HCT116 (cell line): ENCODE data around the gene NEUROD2. TPM values are rescaled to one million over a fixed set of nuclear protein-coding genes. Genes with fewer than 3 reads are reported as not detected.
A peak's percentile ranks its signal among the peaks of the same experiment; 100 is the strongest.

Source experiments
- ATAC-seq: fragments of 200-7000 bp; cut with Tn5 transposase; 2 replicates; pipeline ENCODE4 v1.9.1; 2020; ENCODE audit warnings: mild to moderate bottlenecking, moderate library complexity
- BruUV-seq: library from RNA; stranded (reverse); fragments of 400-500 nt; replicated peaks from 2 replicates; lab custom pipeline; 2021; lab: Mats Ljungman, UMichigan
- CTCF ChIA-PET: fragments of 300-600 bp; sonication (Branson Sonifier 250); formaldehyde crosslinking; loops from one replicate; lab custom pipeline; 2021; ENCODE audit warnings: antibody characterized with exemption; lab: Charles Lee
- POLR2A ChIA-PET: fragments of 300-600, 350-600 bp; sonication (Branson Sonifier 250); formaldehyde crosslinking; loops from one replicate; lab custom pipeline; 2021; ENCODE audit warnings: antibody characterized with exemption; lab: Charles Lee
- RAD21 ChIA-PET, 2 experiments: fragments of 300-600 bp; sonication (Branson Sonifier 250); formaldehyde crosslinking; loops; one replicate each; lab custom pipeline; 2023; ENCODE audit warnings: low total read pairs in 2 of 2; ENCODE audit not compliant: uncharacterized antibody in 2 of 2, unreplicated experiment in 2 of 2, low non-redundant PET in 1 of 2; lab: Charles Lee
- DNase-seq: peaks from one replicate; pipeline ENCODE4 v3.0.0-alpha.2; 2010; ENCODE audit warnings: low read depth, low spot score
- H2AFZ ChIP-seq: fragments of 200-600 bp; shearing (Covaris generic), sonication (generic); 2 replicates; pipeline ENCODE4 v1.6.1; 2017; ENCODE audit warnings: low read depth, mixed run types, mixed read lengths, antibody characterized with exemption, low read length; ENCODE audit not compliant: poor library complexity, severe bottlenecking
- H3K27ac ChIP-seq: 2 replicates; pipeline ENCODE4 v1.5.1; 2012; ENCODE audit warnings: low read depth, low read length
- H3K27me3 ChIP-seq: fragments of 200-600 bp; sonication (generic); 2 replicates; pipeline ENCODE4 v1.6.1; 2016; ENCODE audit warnings: mixed run types, low read length, mixed read lengths; ENCODE audit not compliant: insufficient read depth
- H3K36me3 ChIP-seq, 2 experiments: fragments of 200-500 bp in 1 of 2; fragments of 200-600 bp in 1 of 2; sonication (Bioruptor generic) in 1 of 2; sonication (generic) in 1 of 2; 2 replicates each; pipeline versions ENCODE4 v1.5.1 to v1.6.1; 2014 to 2016; ENCODE audit warnings: low read length in 2 of 2, inconsistent platforms in 1 of 2, mixed read lengths in 1 of 2, mixed run types in 1 of 2; ENCODE audit not compliant: insufficient read depth in 2 of 2, control insufficient read depth in 1 of 2
- H3K4me1 ChIP-seq, 2 experiments: fragments of 200-600 bp in 1 of 2; sonication (generic) in 1 of 2; 2 replicates each; pipeline versions ENCODE4 v1.5.1 to v1.6.1; 2012 to 2017; ENCODE audit warnings: low read length in 2 of 2, inconsistent platforms in 1 of 2, mild to moderate bottlenecking in 1 of 2, mixed read lengths in 1 of 2, mixed run types in 1 of 2, moderate library complexity in 1 of 2; ENCODE audit not compliant: insufficient read depth in 2 of 2, control insufficient read depth in 1 of 2
- H3K4me2 ChIP-seq: fragments of 200-600 bp; sonication (generic); 2 replicates; pipeline ENCODE4 v1.6.1; 2017; ENCODE audit warnings: mixed run types, low read length, mixed read lengths
- H3K4me3 ChIP-seq, 2 experiments: fragments of 200-600 bp in 1 of 2; sonication (generic) in 1 of 2; replicated peaks in 1 of 2; 2 replicates each; pipeline ENCODE4 v1.5.1; 2011 to 2016; ENCODE audit warnings: low read length in 2 of 2, control low read depth in 1 of 2, low read depth in 1 of 2, mild to moderate bottlenecking in 1 of 2, mixed read lengths in 1 of 2, mixed run types in 1 of 2
- H3K79me2 ChIP-seq: fragments of 200-600 bp; sonication (generic); 2 replicates; pipeline ENCODE4 v1.6.1; 2017; ENCODE audit warnings: mild to moderate bottlenecking, mixed run types, low read length, moderate library complexity, mixed read lengths; ENCODE audit not compliant: insufficient read depth
- H3K9ac ChIP-seq: fragments of 200-600 bp; sonication (generic); 2 replicates; pipeline ENCODE4 v1.6.1; 2016; ENCODE audit warnings: low read length, mixed read lengths
- H3K9me2 ChIP-seq: fragments of 200-600 bp; sonication (generic), shearing (Covaris generic); 2 replicates; pipeline ENCODE4 v1.6.1; 2017; ENCODE audit warnings: mixed run types, mild to moderate bottlenecking, moderate library complexity; ENCODE audit not compliant: insufficient read depth
- H3K9me3 ChIP-seq, 2 experiments: fragments of 200-500 bp in 1 of 2; fragments of 200-600 bp in 1 of 2; sonication (Bioruptor generic) in 1 of 2; sonication (generic) in 1 of 2; 2 replicates each; pipeline ENCODE4 v1.6.1; 2014 to 2017; ENCODE audit warnings: low read length in 2 of 2, mixed read lengths in 2 of 2, inconsistent platforms in 1 of 2, low read depth in 1 of 2, mild to moderate bottlenecking in 1 of 2, mixed run types in 1 of 2, moderate library complexity in 1 of 2; ENCODE audit not compliant: control insufficient read depth in 1 of 2, insufficient read depth in 1 of 2
- H4K20me1 ChIP-seq: fragments of 200-600 bp; sonication (generic), shearing (Covaris generic); 2 replicates; pipeline ENCODE4 v1.6.1; 2017; ENCODE audit warnings: mixed run types, mild to moderate bottlenecking, moderate library complexity; ENCODE audit not compliant: insufficient read depth
- ELF1 ChIP-seq: IDR thresholded peaks from 2 replicates; pipeline ENCODE4 v1.6.1; 2012; ENCODE audit warnings: low read depth, borderline replicate concordance
- MAX ChIP-seq: IDR thresholded peaks from 2 replicates; pipeline ENCODE4 v1.6.1; 2012
- REST ChIP-seq: IDR thresholded peaks from 2 replicates; pipeline ENCODE4 v1.6.1; 2012; ENCODE audit warnings: low read depth
- SP1 ChIP-seq: IDR thresholded peaks from 2 replicates; pipeline ENCODE4 v1.6.1; 2012; ENCODE audit warnings: low read depth
- TCF7L2 ChIP-seq: IDR thresholded peaks from 2 replicates; pipeline ENCODE4 v1.7.0; 2011; ENCODE audit warnings: borderline replicate concordance, inconsistent platforms; ENCODE audit not compliant: insufficient read depth, insufficient read length; ENCODE audit errors: extremely low read depth
- intact Hi-C: fragments of 100-400 bp; cut with micrococcal nuclease; formaldehyde crosslinking; loops from 2 replicates; pipeline ENCODE4 v1.10.0; 2022
- total RNA-seq: library from RNA; stranded (reverse); gene quantifications from one replicate; pipeline ENCODE4 v1.2.1, GENCODE V29; 2021; ENCODE audit not compliant: unreplicated experiment

Gene NEUROD2
- total RNA-seq, 1 experiment from 2014 or later: not detected

GRCh38 chr17:39631403-39631802 lies 23.7 kb upstream of the NEUROD2 start:
- H3K9ac ChIP-seq: peak overlapping the region; percentile 35
- intact Hi-C loops: no loop called here
- no peaks in the 10 kb centered on the region for H3K36me3 ChIP-seq
- POLR2A ChIA-PET: interaction anchor here (0.7 to 1.2 kb wide), 4 partner anchors 9 to 108 kb away, joined by 3 to 9 read pairs (median 4); no protein-coding TSS in a partner anchor
- H3K27ac ChIP-seq: peak overlapping the region; percentile 76; the same call in 1 of the 2 replicates
- H3K4me2 ChIP-seq: peak overlapping the region; percentile 67
- BruUV-seq: no TSS peak
- no peak overlapping the region for H3K4me3 ChIP-seq
- TF ChIP-seq REST (no peak), SP1 (peak; percentile 30; the same call in 1 of the 2 replicates), TCF7L2 (peak; percentile 55), MAX (no peak), ELF1 (no peak)
- no peaks in the 10 kb centered on the region for H3K79me2 ChIP-seq
- no peaks in the 10 kb centered on the region for H3K27me3 ChIP-seq
- peaks cover 55 to 67% of the 10 kb centered on the region in 2 experiments for H3K4me1 ChIP-seq
- no peaks in the 10 kb centered on the region for H3K9me2 ChIP-seq
- H2AFZ ChIP-seq: no peak overlapping the region
- H3K9me3 ChIP-seq: no peaks in the 10 kb centered on the region
- DNase-seq (no peak), ATAC-seq (no peak)
- no peaks in the 10 kb centered on the region for H4K20me1 ChIP-seq
- CTCF ChIA-PET: interaction anchor here (1.0 to 8.3 kb wide), 4 partner anchors 9 to 83 kb away, joined by 3 to 157 read pairs (median 8); no protein-coding TSS in a partner anchor
- RAD21 ChIA-PET: interaction anchor here in 1 of 2 experiments (1.2 kb wide), 1 partner anchor 10 kb away, joined by 4 read pairs; no protein-coding TSS in a partner anchor
